GM19452 (cell line): ENCODE measurements around the gene EPHA3.

Source experiments
- ATAC-seq: cut with Tn5 transposase; IDR thresholded peaks from one replicate; pipeline ENCODE4 v1.9.1; 2021; ENCODE audit not compliant: unreplicated experiment

The EPHA3 gene

GRCh38 chr3:89144080-89144479, 36.7 kb downstream of the EPHA3 start:
- no peak for ATAC-seq

DNA sequence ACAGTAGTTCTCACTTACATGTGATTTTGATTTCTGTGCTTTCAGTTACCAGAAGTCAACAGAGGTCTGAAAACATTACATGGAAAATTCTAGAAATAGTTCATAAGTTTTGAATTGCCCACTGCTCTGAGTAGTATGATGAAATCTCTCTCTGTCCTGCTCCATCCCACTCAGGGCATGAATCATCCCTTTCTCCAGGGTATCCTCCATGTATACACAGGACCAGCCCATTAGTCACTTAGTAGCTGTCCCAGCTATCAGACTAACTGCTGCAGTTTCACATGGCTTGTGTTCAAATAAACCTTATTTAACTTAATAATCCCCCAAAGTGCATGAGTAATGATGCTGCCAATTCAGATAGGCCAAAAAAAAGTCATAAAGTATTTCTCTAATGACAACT, 38.6 kb downstream of the EPHA3 start:
- no peak for ATAC-seq

- ATAC-seq: no peak
These were observed 47.0 kb downstream of the EPHA3 start for GRCh38 chr3:89154416-89154815.

- ATAC-seq: no peak
These were observed 48.4 kb downstream of the EPHA3 start for GRCh38 chr3:89155811-89156210.

- ATAC-seq: no peak
These were observed 50.2 kb downstream of the EPHA3 start for GRCh38 chr3:89157575-89157974.

- no peak for ATAC-seq
These were observed 52.2 kb downstream of the EPHA3 start for GRCh38 chr3:89159605-89160004.

DNA sequence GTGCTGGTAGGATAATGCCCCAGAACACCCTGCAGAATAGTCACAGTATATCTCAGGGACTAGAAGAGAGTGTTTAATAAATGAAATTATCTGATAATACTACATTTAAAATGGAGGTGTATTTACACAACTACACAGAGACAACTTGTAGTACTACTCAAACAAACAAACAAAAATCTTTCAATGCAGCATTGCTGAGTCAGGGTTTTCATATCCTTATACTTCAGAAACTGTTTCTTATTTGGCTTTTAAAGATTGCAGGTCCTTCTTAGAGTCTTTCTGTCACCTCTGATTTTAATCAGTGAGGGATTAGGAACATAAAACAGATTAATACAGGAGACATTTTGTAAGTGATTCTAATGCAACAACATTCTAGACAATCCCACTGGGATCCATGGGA, 57.4 kb downstream of the EPHA3 start:
- ATAC-seq: no peak

GRCh38 chr3:89165636-89166263, 58.3 kb downstream of the EPHA3 start:
- no peak for ATAC-seq

GRCh38 chr3:89171687-89172545, 64.5 kb downstream of the EPHA3 start:
- no peak for ATAC-seq

DNA sequence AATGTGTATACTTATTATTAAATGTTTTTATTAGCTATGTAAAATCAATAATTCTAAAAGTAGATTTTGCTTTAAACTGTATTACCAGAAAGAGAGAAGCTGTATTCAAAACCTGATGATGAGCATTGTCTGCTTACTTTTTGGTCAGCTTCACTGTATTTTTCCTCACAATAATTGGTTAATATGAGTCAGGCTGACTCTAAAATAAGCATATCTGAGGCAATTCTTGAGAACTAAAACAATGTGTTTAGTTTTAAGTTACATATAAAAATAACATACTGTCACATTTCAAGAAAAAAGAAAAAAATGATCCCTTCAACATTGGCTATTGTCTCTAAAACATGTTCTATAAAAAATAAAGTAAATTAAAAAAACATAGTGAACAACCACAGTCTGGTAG, 66.1 kb downstream of the EPHA3 start:
- ATAC-seq: no peak

DNA sequence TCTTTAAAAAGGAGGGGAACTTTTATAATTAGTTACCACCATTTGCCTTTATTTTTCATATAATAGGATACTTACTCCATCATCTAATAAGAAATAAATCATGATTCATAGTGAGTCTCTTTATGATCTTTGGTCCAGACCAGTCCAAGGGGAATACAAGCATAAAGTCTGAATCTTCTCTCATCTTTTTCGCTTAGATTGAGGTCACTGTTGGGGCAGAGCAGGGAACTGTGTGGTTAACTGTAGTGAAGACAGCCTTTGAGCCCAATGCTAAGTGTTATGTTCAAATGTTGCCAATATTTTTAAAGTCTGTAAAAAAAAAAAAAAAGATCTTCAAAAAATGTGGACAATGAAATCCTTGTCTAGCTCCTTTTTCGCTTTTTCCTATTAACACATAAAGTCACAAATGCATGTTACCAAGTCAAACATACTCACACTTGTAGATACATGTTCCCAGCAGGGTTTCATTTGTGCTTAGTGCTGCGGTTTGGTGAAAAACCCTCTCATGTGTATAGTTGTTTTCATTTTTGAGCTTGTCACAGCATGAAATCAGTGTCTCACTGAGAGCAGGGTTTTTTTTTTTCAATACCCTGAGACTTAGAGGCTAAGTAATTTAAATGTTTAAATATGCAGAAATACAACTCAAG, 72.1 kb downstream of the EPHA3 start:
- ATAC-seq: no peak

DNA sequence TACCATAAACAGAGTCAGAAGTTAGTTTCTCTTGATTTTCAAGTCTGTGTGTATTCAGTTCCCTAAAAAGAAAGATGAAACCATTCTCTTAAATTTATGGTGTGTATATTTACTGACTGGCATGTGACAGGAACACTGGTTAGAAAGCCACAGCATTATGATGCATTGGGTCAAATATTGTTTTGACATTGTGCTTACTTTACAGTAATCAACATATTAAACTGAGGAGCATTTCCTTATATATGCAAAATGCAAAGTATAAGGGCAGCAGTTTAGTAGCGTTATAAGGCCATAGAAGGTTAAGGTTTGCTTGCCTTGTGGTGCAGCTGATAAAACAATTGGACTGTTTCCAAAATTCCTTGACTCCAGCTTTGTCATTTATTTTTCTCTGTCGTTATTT, 72.9 kb downstream of the EPHA3 start:
- no peak for ATAC-seq

DNA sequence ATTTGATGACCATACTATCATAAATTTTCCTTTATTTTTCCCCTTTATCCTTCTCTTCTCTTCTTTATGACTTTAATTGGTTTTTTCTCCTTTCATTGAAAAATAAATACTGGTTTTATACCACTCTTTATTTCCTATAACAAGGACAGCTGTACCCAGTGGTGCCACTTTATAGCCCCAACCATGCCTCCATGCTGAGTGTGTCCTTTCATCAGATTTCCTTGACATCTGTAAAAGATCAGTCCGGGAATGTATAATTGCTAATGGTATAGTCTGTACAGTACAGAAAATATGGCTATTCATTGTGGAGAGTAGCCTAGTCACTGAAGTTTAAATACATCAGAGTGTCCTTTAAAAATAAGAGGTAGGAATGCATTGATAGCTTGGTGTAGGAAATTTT, 74.6 kb downstream of the EPHA3 start:
- ATAC-seq: no peak

DNA sequence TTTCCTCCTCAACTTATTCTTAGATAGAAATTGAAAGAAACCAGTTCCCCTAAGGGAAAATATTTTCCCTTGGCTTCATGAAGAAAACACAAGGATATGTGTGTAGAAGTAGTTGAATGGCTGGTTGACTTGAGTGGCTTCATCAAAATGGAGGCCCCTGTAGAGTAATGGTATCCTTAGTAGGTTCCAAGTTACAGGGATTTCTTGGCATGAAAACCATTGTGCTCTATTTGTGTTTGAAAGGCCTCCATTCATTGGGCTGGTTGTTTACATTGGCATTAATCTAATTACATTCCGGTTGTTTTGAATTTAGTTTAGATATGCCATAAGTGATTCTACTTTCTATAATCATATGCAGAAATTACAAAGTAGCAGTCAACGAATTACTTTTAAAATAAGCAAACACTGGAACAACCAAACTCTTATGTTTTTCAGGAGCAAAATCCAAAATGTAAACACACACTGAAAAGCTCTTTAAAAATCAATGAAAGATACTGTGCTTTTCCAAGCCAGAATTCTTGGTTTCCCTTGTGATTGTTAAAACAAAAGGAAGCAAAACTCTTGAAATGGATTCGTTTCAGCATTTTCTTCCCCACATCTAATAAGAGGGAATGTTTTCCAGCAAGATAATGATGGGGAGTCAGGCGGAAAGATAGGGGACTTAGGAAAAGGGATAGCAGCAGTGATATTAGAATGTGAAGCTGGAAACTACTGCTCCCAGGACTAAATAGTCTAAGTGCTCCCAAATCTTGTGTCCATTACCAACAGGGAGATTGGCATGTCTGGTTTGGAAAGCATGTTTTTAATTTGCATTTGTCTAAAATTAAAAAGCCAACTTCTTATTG, 77.0 kb downstream of the EPHA3 start:
- ATAC-seq: no peak

GRCh38 chr3:89186456-89186855, 79.0 kb downstream of the EPHA3 start:
- no peak for ATAC-seq

DNA sequence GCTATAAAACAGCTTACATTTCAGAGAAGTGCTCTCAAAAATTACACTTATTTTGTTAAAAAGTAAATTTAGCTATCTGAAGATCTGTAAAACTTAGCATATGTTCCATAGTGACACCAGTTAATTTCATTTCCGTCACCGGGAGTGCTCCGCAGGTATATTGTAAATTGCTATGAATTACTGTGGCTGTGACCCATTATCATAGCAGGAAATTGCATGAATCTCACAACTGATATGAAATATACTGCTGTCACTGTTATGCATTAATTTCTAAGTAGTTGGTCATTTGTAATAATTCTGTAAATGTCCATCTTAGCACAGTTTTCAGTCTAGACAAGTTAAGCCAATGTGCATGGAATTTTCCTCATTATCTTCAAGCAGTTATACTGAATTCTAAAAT, 91.2 kb downstream of the EPHA3 start:
- ATAC-seq: no peak

DNA sequence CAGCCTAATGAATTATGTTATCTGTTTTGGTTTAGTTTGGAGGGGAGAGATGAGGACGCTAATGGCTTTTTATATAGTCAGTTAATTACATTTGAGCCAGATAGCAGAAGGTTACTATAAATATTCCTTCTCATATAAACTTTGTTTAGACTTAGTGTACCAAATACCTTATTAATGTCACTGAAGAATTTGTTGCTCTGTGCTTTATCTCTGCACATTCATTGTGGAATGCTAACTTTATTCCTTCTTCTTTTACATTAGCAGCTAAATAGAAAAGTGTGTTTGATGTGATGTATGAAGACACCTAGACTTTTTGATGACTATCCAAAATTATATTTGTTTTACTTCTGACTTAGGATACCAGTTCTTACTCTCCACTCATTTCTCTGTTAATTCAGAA, 105.2 kb downstream of the EPHA3 start:
- ATAC-seq: no peak

DNA sequence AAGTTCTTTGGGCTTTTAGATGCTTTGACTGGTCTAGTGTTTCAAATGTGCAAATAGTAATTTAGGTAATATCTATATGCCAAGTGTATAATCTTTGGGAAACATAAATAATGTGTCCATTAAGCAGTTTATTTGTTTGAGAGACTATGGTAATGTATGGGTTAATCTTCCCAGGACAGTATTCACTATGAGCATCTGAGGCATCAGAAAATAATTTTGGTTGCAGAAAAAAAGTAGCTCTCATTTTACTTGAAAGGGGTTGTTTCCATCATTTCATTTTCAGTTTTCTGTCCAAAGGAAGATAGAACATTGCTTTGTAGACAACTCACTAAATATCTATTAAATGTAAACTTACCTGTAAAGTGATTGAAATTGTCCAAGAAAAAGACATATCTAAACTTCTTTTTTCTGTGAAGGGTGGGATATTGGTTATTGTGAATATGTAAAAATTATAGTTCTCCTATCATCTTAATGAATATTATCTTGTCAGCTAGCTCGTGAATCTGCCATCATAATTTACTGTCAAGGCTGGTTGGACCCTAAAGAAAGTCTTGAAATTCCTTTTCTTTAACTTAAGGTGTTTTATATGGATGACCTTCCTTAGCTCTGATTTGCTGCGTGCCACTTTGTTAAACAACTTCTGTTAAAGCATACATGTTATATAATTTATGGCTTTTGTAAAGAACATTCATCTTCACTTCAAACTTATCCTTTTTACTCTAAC, 108.8 kb downstream of the EPHA3 start:
- no peak for ATAC-seq

DNA sequence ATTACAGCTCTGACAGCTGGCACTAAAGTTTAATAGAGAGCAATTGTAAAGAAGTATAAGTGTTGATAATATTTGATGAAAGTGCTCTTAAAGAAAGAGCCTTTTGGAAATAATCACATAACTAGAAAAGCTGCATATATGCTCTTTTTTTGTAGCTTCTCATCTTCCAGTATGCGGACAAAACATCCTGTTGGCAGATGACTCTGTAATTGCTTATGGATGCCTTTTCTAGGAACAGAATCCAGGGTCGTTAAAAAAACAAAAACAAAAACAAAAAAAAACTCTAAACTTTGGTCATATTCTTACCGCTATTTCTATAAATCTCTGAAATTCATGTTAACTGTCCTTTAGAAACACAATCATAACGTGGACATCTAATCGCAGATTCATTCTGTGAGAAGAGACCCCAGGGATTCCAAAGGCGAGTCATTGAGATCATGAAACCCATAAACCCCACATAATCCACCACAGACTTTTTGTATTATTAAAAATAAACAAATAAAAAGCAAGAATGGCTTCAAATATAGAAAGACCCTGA, 109.8 kb downstream of the EPHA3 start:
- no peak for ATAC-seq

- ATAC-seq: no peak
These were observed 114.5 kb downstream of the EPHA3 start for GRCh38 chr3:89221924-89222323.
